Activated CD8-positive, alpha-beta memory T cell treated with anti-CD3 and anti-CD28 coated beads for 4 hours (primary cell): ENCODE data around the gene SIRT3.
"Not testable (repeated sequence)": the region's sequence is repeated elsewhere in the genome, so short reads cannot be mapped to it uniquely, and the experiment has no call there.

ENCODE experiments used
- DNase-seq, 2 donors: peaks; one replicate each; pipeline ENCODE4 v3.0.0-alpha.2; 2020; ENCODE audit warnings: low read depth in 2 of 2

The SIRT3 gene

GRCh38 chr11:203056-203944 is 32.8 kb downstream of the SIRT3 start:
- no peak for DNase-seq

GRCh38 chr11:202490-202889 is 33.7 kb downstream of the SIRT3 start:
- DNase-seq, result no peak

- DNase-seq, result no peak
These were observed 34.2 kb downstream of the SIRT3 start for GRCh38 chr11:201966-202365.

GRCh38 chr11:200224-201003 is 35.7 kb downstream of the SIRT3 start:
- DNase-seq, result no peak

DNA sequence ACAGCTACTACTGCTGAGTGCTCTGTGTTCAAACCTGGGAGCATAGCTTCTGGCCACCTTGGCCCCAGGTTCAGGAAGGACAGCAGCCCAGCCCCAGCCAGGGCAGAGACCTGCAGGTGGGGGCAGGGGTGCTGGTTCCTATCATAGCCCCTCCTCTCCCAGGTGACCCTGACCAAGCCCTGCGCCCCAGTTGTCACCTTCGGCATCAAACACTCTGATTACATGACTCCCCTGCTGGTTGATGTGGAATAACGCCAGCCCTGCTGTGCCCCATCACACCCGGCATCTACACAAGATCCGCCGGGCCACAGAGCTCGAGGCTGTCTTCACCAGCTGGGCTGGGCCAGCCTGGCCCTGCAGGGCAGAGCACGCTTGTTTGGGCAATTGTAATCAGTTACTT is 36.4 kb downstream of the SIRT3 start:
- DNase-seq, result no peak

- no peak for DNase-seq
These were observed 37.0 kb downstream of the SIRT3 start for GRCh38 chr11:199004-199581.

- DNase-seq, result no peak
These were observed 37.8 kb downstream of the SIRT3 start for GRCh38 chr11:198236-198806.

DNA sequence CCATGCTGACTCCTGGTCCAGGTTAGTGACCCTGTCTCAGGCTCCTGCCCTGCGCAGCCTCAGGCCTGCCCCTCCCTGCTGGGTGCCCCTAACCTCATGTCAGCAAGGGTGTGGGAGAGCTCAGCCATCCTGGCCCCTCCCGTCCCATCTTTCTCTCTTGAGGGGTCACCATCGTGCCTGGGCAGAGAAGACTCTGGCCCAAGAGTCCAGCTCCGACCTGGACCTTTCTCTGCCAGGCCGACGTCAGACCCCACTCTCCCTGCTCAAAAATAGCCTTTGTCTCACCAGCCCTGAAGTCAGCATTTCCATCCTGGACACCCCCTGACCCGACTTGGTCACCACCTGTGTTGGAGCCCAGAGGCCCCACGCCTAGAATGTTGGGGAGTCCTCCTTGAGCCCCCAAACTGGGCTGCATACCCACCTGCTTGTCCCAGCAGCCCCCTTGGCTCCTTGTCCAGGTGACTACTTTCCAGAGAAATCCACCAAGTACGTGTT is 38.4 kb downstream of the SIRT3 start:
- no peak for DNase-seq

- no peak for DNase-seq
These were observed 39.1 kb downstream of the SIRT3 start for GRCh38 chr11:196786-197731.

DNA sequence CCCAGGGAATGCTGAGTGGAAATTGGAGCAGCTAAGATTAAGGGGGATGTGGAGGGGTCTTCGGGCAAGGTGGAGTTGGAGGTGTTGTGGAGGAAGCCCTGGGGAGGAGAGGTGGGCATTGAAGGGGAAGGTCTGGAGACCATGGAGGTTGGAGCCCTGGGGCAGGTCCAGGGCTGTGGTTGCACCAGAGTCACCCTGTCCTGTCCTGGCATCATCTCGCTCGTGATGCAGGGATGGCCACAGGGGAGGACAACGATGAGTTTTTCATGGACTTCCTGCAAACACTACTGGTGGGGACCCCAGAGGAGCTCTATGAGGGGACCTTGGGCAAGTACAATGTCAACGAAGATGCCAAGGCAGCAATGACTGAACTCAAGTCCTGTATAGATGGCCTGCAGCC is 42.7 kb downstream of the SIRT3 start:
- not testable (repeated sequence) for DNase-seq

DNA sequence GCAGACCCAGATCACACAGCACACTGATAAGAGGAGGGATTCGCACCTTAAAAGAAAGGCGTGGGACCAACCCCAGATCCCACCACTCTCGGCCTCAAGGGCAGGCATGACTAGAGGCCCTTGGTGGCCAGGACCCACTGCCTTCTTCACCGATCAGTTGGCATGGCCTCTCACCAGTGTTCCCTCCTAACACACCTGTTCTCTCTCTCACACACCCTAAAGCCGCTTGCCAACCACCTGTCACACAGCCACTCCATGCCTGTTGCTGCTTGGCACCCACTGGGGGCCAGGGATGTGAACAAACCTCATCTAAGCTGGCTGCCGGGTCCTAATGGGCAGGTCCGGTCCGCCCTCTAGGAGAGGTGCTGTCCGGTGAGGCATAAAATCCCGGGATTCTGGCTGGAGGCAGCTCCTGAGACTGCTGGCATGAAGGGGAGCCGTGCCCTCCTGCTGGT is 43.4 kb downstream of the SIRT3 start, which contains the start of gene SCGB1C1:
Gene SCGB1C1 (plus strand): TSS at position 405 of the 455 bp plus-strand sequence. CDS start 22 bp downstream, at position 427.
- DNase-seq, result not testable (repeated sequence)

GRCh38 chr11:191490-192478 is 44.4 kb downstream of the SIRT3 start:
- DNase-seq, result peak in 1 of 2 donors; percentile 53

DNA sequence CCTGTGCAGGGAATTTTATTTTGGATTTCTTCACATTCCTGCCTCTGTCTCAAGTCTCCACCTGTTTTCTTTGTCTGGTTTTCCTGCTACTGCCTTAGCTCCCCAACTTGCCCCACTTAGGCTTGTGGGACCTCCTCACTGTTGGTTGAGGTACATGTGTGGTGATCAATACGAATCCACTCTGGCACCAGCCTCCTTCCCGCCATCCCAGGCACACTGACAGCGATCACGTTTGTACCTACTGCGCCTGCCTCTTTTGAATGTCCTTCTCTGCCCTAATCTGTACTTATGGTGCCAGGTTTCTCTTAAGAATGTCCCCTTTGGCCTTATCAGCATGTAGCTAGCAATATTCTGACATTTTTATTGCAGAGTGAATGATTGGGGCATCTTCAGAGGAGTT is 45.6 kb downstream of the SIRT3 start:
- not testable (repeated sequence) for DNase-seq

DNA sequence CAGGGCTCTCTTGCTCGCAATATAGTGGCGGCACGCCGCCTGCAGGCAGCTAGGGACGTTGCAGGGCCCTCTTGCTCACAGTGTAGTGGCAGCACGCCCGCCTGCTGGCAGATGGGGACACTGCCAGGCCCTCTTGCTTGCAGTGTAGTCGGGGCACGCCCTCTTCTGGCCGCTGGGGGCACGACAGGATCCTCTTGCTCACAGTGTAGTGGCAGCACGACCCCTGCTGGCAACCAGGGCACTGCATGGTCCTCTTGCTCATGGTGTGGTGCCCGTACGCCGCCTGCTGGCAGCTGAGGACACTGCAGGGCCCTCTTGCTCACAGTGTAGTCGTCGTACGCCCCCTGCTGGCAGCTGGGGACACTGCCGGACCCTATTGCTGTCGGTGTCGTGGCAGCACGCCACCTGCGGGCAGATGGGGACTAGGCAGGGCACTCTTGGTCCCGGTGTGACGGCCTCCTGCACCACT is 46.3 kb downstream of the SIRT3 start:
- not testable (repeated sequence) for DNase-seq

- DNase-seq, result not testable (repeated sequence)
These were observed 46.9 kb downstream of the SIRT3 start for GRCh38 chr11:189200-189783.

GRCh38 chr11:180242-180641 is 55.9 kb downstream of the SIRT3 start:
- not testable (repeated sequence) for DNase-seq
